GM12878 (cell line): Measurements from ENCODE around the gene CCSER1. TPM values are rescaled to one million over a fixed set of nuclear protein-coding genes. Genes with fewer than 3 reads are reported as not detected.

Source experiments
- ATF3 ChIP-seq: IDR thresholded peaks from 2 replicates; pipeline ENCODE4 v1.6.1; 2011; ENCODE audit warnings: low read depth, mild to moderate bottlenecking, low read length, moderate library complexity, borderline replicate concordance; ENCODE audit errors: extremely low read depth
- ATF7 ChIP-seq: fragments of 450-650 bp; IDR thresholded peaks from 2 replicates; pipeline ENCODE4 v1.6.1; 2016; ENCODE audit warnings: low read depth, mild to moderate bottlenecking
- CEBPZ ChIP-seq: fragments of 150-350 bp; IDR thresholded peaks from 2 replicates; pipeline ENCODE4 v1.6.1; 2016; ENCODE audit warnings: low read depth, low read length
- JUNB ChIP-seq: IDR thresholded peaks from 2 replicates; pipeline ENCODE4 v1.6.1; 2016; ENCODE audit warnings: antibody characterized with exemption, mild to moderate bottlenecking
- KLF5 ChIP-seq: fragments of 450-650 bp; IDR thresholded peaks from 2 replicates; pipeline ENCODE4 v1.6.1; 2014; ENCODE audit warnings: mild to moderate bottlenecking; ENCODE audit not compliant: partially characterized antibody
- MYB ChIP-seq: fragments of 150-350 bp; IDR thresholded peaks from 2 replicates; pipeline ENCODE4 v1.6.1; 2014; ENCODE audit warnings: mild to moderate bottlenecking, low read depth, low read length, borderline replicate concordance
- NFXL1 ChIP-seq: fragments of 450-650 bp; IDR thresholded peaks from 2 replicates; pipeline ENCODE4 v1.6.1; 2017; ENCODE audit warnings: antibody characterized with exemption, mild to moderate bottlenecking, borderline replicate concordance
- NKRF ChIP-seq: fragments of 450-650 bp; conservative IDR thresholded peaks from 2 replicates; pipeline ENCODE4 v1.6.1; 2017; ENCODE audit warnings: mild to moderate bottlenecking, moderate library complexity
- RAD51 ChIP-seq: fragments of 450-650 bp; IDR thresholded peaks from 2 replicates; pipeline ENCODE4 v1.6.1; 2016; ENCODE audit warnings: moderate library complexity, mild to moderate bottlenecking, inconsistent platforms
- STAT3 ChIP-seq: IDR thresholded peaks from 2 replicates; pipeline ENCODE4 v1.6.1; 2011; ENCODE audit warnings: low read depth, low read length, improper control_type of control experiment
- TCF12 ChIP-seq: IDR thresholded peaks from 2 replicates; pipeline ENCODE4 v1.6.1; 2011; ENCODE audit warnings: low read depth, mild to moderate bottlenecking, low read length
- YBX1 ChIP-seq: fragments of 450-650 bp; IDR thresholded peaks from 2 replicates; pipeline ENCODE4 v1.6.1; 2016; ENCODE audit warnings: antibody characterized with exemption
- ZBED1 ChIP-seq: IDR thresholded peaks from 2 replicates; pipeline ENCODE4 v1.6.1; 2016; ENCODE audit warnings: borderline replicate concordance
- polyA plus RNA-seq, 11 experiments: library from polyadenylated mRNA; depleted of rRNA in 4 of 11; unstranded in 6 of 11; stranded (reverse) in 5 of 11; fragments of >200 nt; fragmentation: Nextera tagmentation in 4 of 11; fragmentation: Illumina TruSeq in 1 of 11; extraction: Ambion mirVana in 4 of 11; extraction: Trizol in 1 of 11; gene quantifications; 1 replicate in 1 of 11; 2 replicates in 10 of 11; pipeline versions ENCODE4 v1.2.1 to v1.2.3, GENCODE V29; 2011 to 2016; ENCODE audit warnings: inconsistent platforms in 2 of 11, missing spikeins in 2 of 11, low read depth in 1 of 11
- total RNA-seq, 4 experiments: library from RNA; depleted of rRNA in 3 of 4; stranded (reverse); fragments of >200 nt in 3 of 4; fragmentation: Illumina TruSeq in 1 of 4; extraction: Trizol in 1 of 4; gene quantifications; 2 replicates each; pipeline versions ENCODE4 v1.2.1 to v1.2.3, GENCODE V29; 2013 to 2021

CCSER1 gene
- total and polyA plus RNA-seq, 10 of the 15 experiments (the other 5 are each of a cell fraction or from before 2014, with no cell fraction given), result 0.22 to 2.7 (median 1.0) TPM

- TF ChIP-seq MYB, result no peak
- no peak for TF ChIP-seq KLF5
- TF ChIP-seq ATF7, result no peak
- no peak for TF ChIP-seq ATF3
- no peak for TF ChIP-seq JUNB
- TF ChIP-seq STAT3, result no peak
- no peak for TF ChIP-seq CEBPZ
- no peak for TF ChIP-seq NKRF
- TF ChIP-seq YBX1, result no peak
- TF ChIP-seq TCF12, result no peak
- TF ChIP-seq ZBED1, result no peak
- no peak for TF ChIP-seq RAD51
- no peak for TF ChIP-seq NFXL1
These were observed 33.7 kb upstream of the CCSER1 start (continued) for GRCh38 chr4:90093526-90093925.
